Suprapubic skin (tissue), 4 donors: ENCODE measurements around the gene CREB1. TPM values are rescaled to one million over a fixed set of nuclear protein-coding genes. Genes with fewer than 3 reads are reported as not detected.
A peak's percentile ranks its signal among the peaks of the same experiment; 100 is the strongest.

Experiments used
- DNase-seq, 2 donors: peaks; one replicate each; pipeline ENCODE4 v3.0.0-alpha.2; 2019; ENCODE audit warnings: low spot score in 2 of 2
- H3K27ac ChIP-seq: fragments of 200-600 bp; sonication (generic); one replicate; pipeline ENCODE4 v1.5.1; 2019
- H3K27me3 ChIP-seq: fragments of 200-600 bp; sonication (generic); one replicate; pipeline ENCODE4 v1.5.1; 2019
- H3K36me3 ChIP-seq: fragments of 200-600 bp; sonication (generic); one replicate; pipeline ENCODE4 v1.5.1; 2019
- H3K4me1 ChIP-seq: fragments of 200-600 bp; sonication (generic); one replicate; pipeline ENCODE4 v1.5.1; 2019
- H3K4me3 ChIP-seq: fragments of 200-600 bp; sonication (generic); one replicate; pipeline ENCODE4 v1.5.1; 2019; ENCODE audit warnings: mild to moderate bottlenecking
- H3K9me3 ChIP-seq: fragments of 200-600 bp; sonication (generic); one replicate; pipeline ENCODE4 v1.5.1; 2019
- CTCF ChIP-seq, 2 donors: fragments of 200-600 bp in 1 of 2; fragments of 450-650 bp in 1 of 2; sonication (generic) in 1 of 2; IDR thresholded peaks; one replicate each; pipeline ENCODE4 v1.5.1; 2016 to 2019; ENCODE audit warnings: antibody characterized with exemption in 2 of 2, mild to moderate bottlenecking in 1 of 2, moderate library complexity in 1 of 2
- EP300 ChIP-seq: sonication (generic); formaldehyde crosslinking; IDR thresholded peaks from one replicate; pipeline ENCODE4 v1.6.1; 2017; ENCODE audit warnings: antibody characterized with exemption
- POLR2A ChIP-seq, 2 donors: fragments of 450-650 bp; IDR thresholded peaks; one replicate each; pipeline ENCODE4 v1.6.1; 2017; ENCODE audit warnings: antibody characterized with exemption in 2 of 2, mild to moderate bottlenecking in 2 of 2, moderate library complexity in 2 of 2
- POLR2AphosphoS5 ChIP-seq, 3 donors: sonication (generic); formaldehyde crosslinking; IDR thresholded peaks; one replicate each; pipeline ENCODE4 v1.6.1; 2017; ENCODE audit warnings: antibody characterized with exemption in 3 of 3
- WGBS: methylation state at CpG from one replicate; pipeline ENCODE4 v1.1.5; 2018; 5-methylcytosine and 5-hydroxymethylcytosine counted together
- total RNA-seq, 4 donors: library from RNA; depleted of rRNA; stranded (reverse); fragments of >200 nt; gene quantifications; one replicate each; pipeline ENCODE4 v1.1.0, GENCODE V29; 2016

CREB1 gene
- total RNA-seq, 4 donors from 2014 or later = 33.3 to 90.4 (median 55.1) TPM

GRCh38 chr2:207505728-207506127 lies 24.0 kb upstream of the CREB1 start:
- DNase-seq = no peak
- WGBS = 12% methylated on average over 1 of the region's 1 CpG
- peaks cover 20% of the 10 kb centered on the region for H3K4me1 ChIP-seq
- H3K4me3 ChIP-seq = no peak overlapping the region
- no peaks in the 10 kb centered on the region for H3K9me3 ChIP-seq
- H3K27ac ChIP-seq = peak overlapping the region; percentile 2
- H3K27me3 ChIP-seq = no peaks in the 10 kb centered on the region
- no peak for TF ChIP-seq EP300
- no peak for TF ChIP-seq POLR2AphosphoS5 (IDR thresholded peaks at IDR 0.05)
- no peak for TF ChIP-seq POLR2A (IDR thresholded peaks at IDR 0.05)
- no peak for TF ChIP-seq CTCF (IDR thresholded peaks at IDR 0.05)
- no peaks in the 10 kb centered on the region for H3K36me3 ChIP-seq

- no peak for DNase-seq
- Histone ChIP-seq H3K27me3 (no peaks in the 10 kb centered on the region), H3K4me1 (peaks cover 20% of the 10 kb centered on the region), H3K36me3 (no peaks in the 10 kb centered on the region), H3K4me3 (no peak overlapping the region), H3K9me3 (no peaks in the 10 kb centered on the region), H3K27ac (no peak overlapping the region)
- TF ChIP-seq EP300 = no peak
- no peak for TF ChIP-seq CTCF (IDR thresholded peaks at IDR 0.05)
- TF ChIP-seq POLR2AphosphoS5 (IDR thresholded peaks at IDR 0.05) = no peak
- TF ChIP-seq POLR2A (IDR thresholded peaks at IDR 0.05) = no peak
- WGBS = 95% methylated on average over 1 of the region's 1 CpG
These were observed 23.3 kb upstream of the CREB1 start for GRCh38 chr2:207506426-207506825.

DNA sequence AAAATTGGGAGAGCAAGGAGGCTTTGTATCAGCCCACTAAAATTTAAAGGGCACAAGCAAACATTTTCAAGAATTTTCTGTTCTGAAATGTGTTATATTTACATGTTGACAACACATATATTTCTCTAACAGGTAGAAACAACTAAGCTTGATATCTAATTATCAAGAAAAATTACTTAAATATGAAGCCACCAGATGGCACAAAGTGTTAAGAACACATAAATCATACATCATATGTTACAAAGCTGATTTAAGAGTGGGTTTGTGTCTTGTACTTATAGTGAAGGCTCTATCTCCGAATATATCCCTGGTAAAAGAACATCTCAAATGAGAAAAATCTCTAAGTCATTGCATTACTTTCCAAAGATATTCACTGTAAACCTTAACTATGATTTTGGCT lies 19.6 kb upstream of the CREB1 start:
- TF ChIP-seq POLR2A (IDR thresholded peaks at IDR 0.05) (no peak), POLR2AphosphoS5 (IDR thresholded peaks at IDR 0.05) (no peak), EP300 (no peak), CTCF (IDR thresholded peaks at IDR 0.05) (no peak)
- peaks cover 42% of the 10 kb centered on the region for H3K4me1 ChIP-seq

DNA sequence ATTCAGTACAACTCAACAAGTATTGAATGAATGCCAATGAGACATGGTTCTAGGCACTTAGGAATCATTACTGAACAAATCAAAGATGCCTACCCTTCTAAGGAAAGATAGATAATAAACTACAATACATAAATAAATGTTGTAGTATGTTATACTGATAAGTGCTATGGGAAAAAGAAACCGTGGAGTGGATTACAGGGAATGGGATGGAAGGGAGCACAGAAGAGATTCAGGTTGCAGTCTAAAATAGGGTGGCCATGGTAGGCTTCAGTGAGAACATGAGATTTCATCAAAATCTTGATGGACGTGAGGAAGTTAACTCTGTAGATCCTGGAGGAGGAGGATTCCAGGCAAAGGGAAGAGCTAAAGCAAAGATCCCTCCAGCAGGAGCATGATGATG lies 17.9 kb upstream of the CREB1 start:
- DNase-seq = no peak
- Histone ChIP-seq H3K27me3 (no peaks in the 10 kb centered on the region), H3K4me3 (no peak overlapping the region), H3K4me1 (peaks cover 43% of the 10 kb centered on the region), H3K9me3 (no peaks in the 10 kb centered on the region), H3K36me3 (no peaks in the 10 kb centered on the region), H3K27ac (peak overlapping the region; percentile 40)
- TF ChIP-seq EP300 (no peak), POLR2AphosphoS5 (IDR thresholded peaks at IDR 0.05) (no peak)
- WGBS = 57% methylated on average over 2 of the region's 2 CpGs

More for the DNA sequence above, 19.6 kb upstream of the CREB1 start:
- Histone ChIP-seq H3K27ac (no peak overlapping the region), H3K36me3 (no peaks in the 10 kb centered on the region), H3K4me3 (no peak overlapping the region), H3K9me3 (no peaks in the 10 kb centered on the region), H3K27me3 (no peaks in the 10 kb centered on the region)
- DNase-seq = no peak
- 92% methylated on average over 1 of the region's 1 CpG for WGBS

DNA sequence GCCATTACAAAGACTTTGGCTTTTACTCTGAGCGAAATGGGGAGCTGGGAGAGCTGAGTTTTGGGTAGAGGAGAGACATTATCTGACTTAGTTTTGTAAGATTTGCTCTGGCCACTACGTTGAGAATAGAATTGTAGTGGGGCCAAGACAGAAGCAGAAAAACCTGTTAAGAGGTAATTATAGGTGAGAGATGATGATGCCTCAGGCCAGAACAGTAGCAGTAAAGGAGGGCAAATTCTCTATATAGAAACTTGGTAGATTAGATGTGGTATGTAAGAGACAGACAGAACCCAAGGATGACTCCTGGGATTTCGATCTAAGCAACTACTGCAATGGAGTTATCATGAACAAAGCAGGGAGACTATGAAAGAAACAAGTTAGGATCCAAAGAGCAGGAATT lies 17.4 kb upstream of the CREB1 start:
- peak overlapping the region; percentile 40 for H3K27ac ChIP-seq
- no peaks in the 10 kb centered on the region for H3K36me3 ChIP-seq
- no peak overlapping the region for H3K4me3 ChIP-seq
- H3K9me3 ChIP-seq = no peaks in the 10 kb centered on the region
- peaks cover 43% of the 10 kb centered on the region for H3K4me1 ChIP-seq
- TF ChIP-seq POLR2AphosphoS5 (IDR thresholded peaks at IDR 0.05) (no peak), CTCF (IDR thresholded peaks at IDR 0.05) (no peak), EP300 (no peak), POLR2A (IDR thresholded peaks at IDR 0.05) (no peak)
- 56% methylated on average over 3 of the region's 3 CpGs for WGBS
- DNase-seq = no peak
- H3K27me3 ChIP-seq = no peaks in the 10 kb centered on the region
